ENCODE measurements around the gene TFEC.
"Not testable (repeated sequence)": the region's sequence is repeated elsewhere in the genome, so short reads cannot be mapped to it uniquely, and the experiment has no call there.

The TFEC gene, protein sequence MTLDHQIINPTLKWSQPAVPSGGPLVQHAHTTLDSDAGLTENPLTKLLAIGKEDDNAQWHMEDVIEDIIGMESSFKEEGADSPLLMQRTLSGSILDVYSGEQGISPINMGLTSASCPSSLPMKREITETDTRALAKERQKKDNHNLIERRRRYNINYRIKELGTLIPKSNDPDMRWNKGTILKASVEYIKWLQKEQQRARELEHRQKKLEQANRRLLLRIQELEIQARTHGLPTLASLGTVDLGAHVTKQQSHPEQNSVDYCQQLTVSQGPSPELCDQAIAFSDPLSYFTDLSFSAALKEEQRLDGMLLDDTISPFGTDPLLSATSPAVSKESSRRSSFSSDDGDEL

DNA sequence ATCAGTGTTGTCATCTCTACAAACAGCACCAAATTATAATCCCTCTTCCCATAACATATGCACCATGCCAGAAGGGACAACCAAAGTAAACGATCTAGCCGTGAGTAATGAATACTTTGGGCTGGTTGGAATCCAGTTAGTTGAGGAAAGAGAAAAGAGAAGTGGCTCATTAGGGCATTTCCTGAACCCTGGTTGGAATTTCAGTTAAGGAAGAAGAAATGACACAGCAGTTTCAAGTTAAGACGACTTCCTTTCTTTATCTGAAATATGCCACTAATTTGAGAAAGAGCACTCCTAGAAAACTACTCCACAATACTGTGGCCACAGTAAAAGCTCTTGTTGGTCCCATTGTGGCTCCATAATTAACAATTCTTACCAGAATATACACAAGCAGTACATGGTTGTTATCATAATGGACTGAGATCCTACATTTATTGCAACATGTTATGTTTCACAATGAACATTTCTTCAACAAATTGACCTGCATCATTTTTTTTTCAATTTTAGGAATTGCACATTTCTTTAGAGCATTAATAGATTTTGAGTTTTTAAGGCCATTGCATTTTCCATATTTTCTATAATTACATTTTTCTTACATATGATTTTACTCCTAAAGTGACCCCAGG lies at the start of gene TFEC:
Gene TFEC, minus strand, starts transcription at position 113 of the 626 bp plus-strand sequence. CDS start 46,322 bp downstream, outside the sequence.
- Histone ChIP-seq H3K9ac (ENCODE audit: low read depth in 1 of 2, low read length in 2 of 2) (no peak within 1 kb of the TSS), H3K4me1 (ENCODE audit: control insufficient read depth in 1 of 2, insufficient read depth in 2 of 2, low read length in 2 of 2) (no peaks in the 10 kb centered on the region), H3K27me3 (ENCODE audit: control insufficient read depth in 1 of 2, insufficient read depth in 2 of 2, low read length in 2 of 2) (no peaks in the 10 kb centered on the region), H3K9me3 (ENCODE audit: control insufficient read depth in 1 of 2, low read length in 2 of 2) (no peaks in the 10 kb centered on the region), H3K27ac (ENCODE audit: low read depth, low read length) (no peak within 1 kb of the TSS), H3K4me3 (ENCODE audit: low read depth in 1 of 2, low read length in 2 of 2) (no peak within 1 kb of the TSS), H3K36me3 (ENCODE audit: control insufficient read depth in 1 of 2, insufficient read depth in 2 of 2, low read length in 2 of 2) (no peaks in the 10 kb centered on the region)

GRCh38 chr7:116075351-116076145 lies 45.0 kb upstream of the TFEC start:
- H3K4me3 ChIP-seq (ENCODE audit: low read depth in 1 of 2, low read length in 2 of 2), result no peak overlapping the region

DNA sequence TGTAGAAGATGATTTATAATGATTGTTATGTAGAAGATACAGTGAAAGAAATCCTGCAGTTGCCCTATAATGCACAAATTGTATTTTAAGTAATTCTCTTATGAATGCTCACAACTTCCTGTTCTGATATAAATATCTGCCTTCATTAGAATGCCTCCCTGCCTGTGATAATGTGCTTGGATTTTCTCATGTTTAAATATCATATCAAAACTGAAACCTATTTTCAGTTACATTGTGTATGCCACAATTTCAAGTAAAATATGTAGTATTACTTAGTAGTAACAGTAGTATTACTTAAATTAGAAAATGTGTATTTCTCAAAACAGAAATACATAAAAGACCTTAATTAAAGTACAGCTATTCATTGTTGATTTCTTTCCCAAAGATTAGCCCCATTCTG lies 41.1 kb upstream of the TFEC start:
- H3K4me1 ChIP-seq (ENCODE audit: control insufficient read depth in 1 of 2, insufficient read depth in 2 of 2, low read length in 2 of 2), result no peaks in the 10 kb centered on the region
- no peak overlapping the region for H3K9ac ChIP-seq (ENCODE audit: low read depth in 1 of 2, low read length in 2 of 2)
- H3K27me3 ChIP-seq (ENCODE audit: control insufficient read depth in 1 of 2, insufficient read depth in 2 of 2, low read length in 2 of 2), result no peaks in the 10 kb centered on the region
- no peaks in the 10 kb centered on the region for H3K9me3 ChIP-seq (ENCODE audit: control insufficient read depth in 1 of 2, low read length in 2 of 2)
- no peak overlapping the region for H3K27ac ChIP-seq (ENCODE audit: low read depth, low read length)
- no peak overlapping the region for H3K4me3 ChIP-seq (ENCODE audit: low read depth in 1 of 2, low read length in 2 of 2)
- no peaks in the 10 kb centered on the region for H3K36me3 ChIP-seq (ENCODE audit: control insufficient read depth in 1 of 2, insufficient read depth in 2 of 2, low read length in 2 of 2)

More at GRCh38 chr7:116075351-116076145, 45.0 kb upstream of the TFEC start:
- Histone ChIP-seq H3K9me3 (ENCODE audit: control insufficient read depth in 1 of 2, low read length in 2 of 2) (no peaks in the 10 kb centered on the region), H3K4me1 (ENCODE audit: control insufficient read depth in 1 of 2, insufficient read depth in 2 of 2, low read length in 2 of 2) (no peaks in the 10 kb centered on the region), H3K27ac (ENCODE audit: low read depth, low read length) (no peak overlapping the region), H3K9ac (ENCODE audit: low read depth in 1 of 2, low read length in 2 of 2) (no peak overlapping the region), H3K36me3 (ENCODE audit: control insufficient read depth in 1 of 2, insufficient read depth in 2 of 2, low read length in 2 of 2) (no peaks in the 10 kb centered on the region), H3K27me3 (ENCODE audit: control insufficient read depth in 1 of 2, insufficient read depth in 2 of 2, low read length in 2 of 2) (no peaks in the 10 kb centered on the region)

- Histone ChIP-seq H3K36me3 (ENCODE audit: control insufficient read depth in 1 of 2, insufficient read depth in 2 of 2, low read length in 2 of 2) (no peaks in the 10 kb centered on the region), H3K4me3 (ENCODE audit: low read depth in 1 of 2, low read length in 2 of 2) (no peak overlapping the region), H3K9ac (ENCODE audit: low read depth in 1 of 2, low read length in 2 of 2) (no peak overlapping the region), H3K27me3 (ENCODE audit: control insufficient read depth in 1 of 2, insufficient read depth in 2 of 2, low read length in 2 of 2) (no peaks in the 10 kb centered on the region), H3K4me1 (ENCODE audit: control insufficient read depth in 1 of 2, insufficient read depth in 2 of 2, low read length in 2 of 2) (no peaks in the 10 kb centered on the region), H3K9me3 (ENCODE audit: control insufficient read depth in 1 of 2, low read length in 2 of 2) (no peaks in the 10 kb centered on the region), H3K27ac (ENCODE audit: low read depth, low read length) (no peak overlapping the region)
Observed at GRCh38 chr7:116064179-116064578, 33.6 kb upstream of the TFEC start.

GRCh38 chr7:116062666-116063065 lies 32.1 kb upstream of the TFEC start:
- Histone ChIP-seq H3K9ac (ENCODE audit: low read depth in 1 of 2, low read length in 2 of 2) (no peak overlapping the region), H3K27me3 (ENCODE audit: control insufficient read depth in 1 of 2, insufficient read depth in 2 of 2, low read length in 2 of 2) (no peaks in the 10 kb centered on the region), H3K4me3 (ENCODE audit: low read depth in 1 of 2, low read length in 2 of 2) (no peak overlapping the region), H3K4me1 (ENCODE audit: control insufficient read depth in 1 of 2, insufficient read depth in 2 of 2, low read length in 2 of 2) (no peaks in the 10 kb centered on the region), H3K9me3 (ENCODE audit: control insufficient read depth in 1 of 2, low read length in 2 of 2) (no peaks in the 10 kb centered on the region), H3K27ac (ENCODE audit: low read depth, low read length) (no peak overlapping the region), H3K36me3 (ENCODE audit: control insufficient read depth in 1 of 2, insufficient read depth in 2 of 2, low read length in 2 of 2) (no peaks in the 10 kb centered on the region)

DNA sequence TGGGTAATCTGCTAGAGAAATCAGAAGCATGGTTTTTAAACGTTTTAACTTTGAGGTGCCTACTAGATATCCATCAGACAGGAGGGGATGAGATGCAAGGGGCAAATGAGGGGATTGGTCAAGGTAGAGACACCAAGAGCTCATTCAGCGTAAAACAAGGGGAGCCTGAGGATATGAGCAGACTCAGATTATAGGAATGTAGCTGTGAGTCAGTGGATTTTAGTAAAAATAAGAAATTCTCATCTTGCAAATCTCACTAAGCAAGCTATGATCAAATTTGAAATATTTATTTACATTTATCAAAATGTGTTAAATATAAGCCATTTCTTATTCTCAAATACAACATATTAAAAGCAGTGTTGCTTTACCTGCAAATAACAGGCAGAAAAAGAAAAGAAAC lies 21.4 kb upstream of the TFEC start:
- no peaks in the 10 kb centered on the region for H3K36me3 ChIP-seq (ENCODE audit: control insufficient read depth in 1 of 2, insufficient read depth in 2 of 2, low read length in 2 of 2)
- no peak overlapping the region for H3K27ac ChIP-seq (ENCODE audit: low read depth, low read length)
- no peak overlapping the region for H3K4me3 ChIP-seq (ENCODE audit: low read depth in 1 of 2, low read length in 2 of 2)
- H3K27me3 ChIP-seq (ENCODE audit: control insufficient read depth in 1 of 2, insufficient read depth in 2 of 2, low read length in 2 of 2), result no peaks in the 10 kb centered on the region
- H3K9ac ChIP-seq (ENCODE audit: low read depth in 1 of 2, low read length in 2 of 2), result no peak overlapping the region
- H3K4me1 ChIP-seq (ENCODE audit: control insufficient read depth in 1 of 2, insufficient read depth in 2 of 2, low read length in 2 of 2), result no peaks in the 10 kb centered on the region
- no peaks in the 10 kb centered on the region for H3K9me3 ChIP-seq (ENCODE audit: control insufficient read depth in 1 of 2, low read length in 2 of 2)

DNA sequence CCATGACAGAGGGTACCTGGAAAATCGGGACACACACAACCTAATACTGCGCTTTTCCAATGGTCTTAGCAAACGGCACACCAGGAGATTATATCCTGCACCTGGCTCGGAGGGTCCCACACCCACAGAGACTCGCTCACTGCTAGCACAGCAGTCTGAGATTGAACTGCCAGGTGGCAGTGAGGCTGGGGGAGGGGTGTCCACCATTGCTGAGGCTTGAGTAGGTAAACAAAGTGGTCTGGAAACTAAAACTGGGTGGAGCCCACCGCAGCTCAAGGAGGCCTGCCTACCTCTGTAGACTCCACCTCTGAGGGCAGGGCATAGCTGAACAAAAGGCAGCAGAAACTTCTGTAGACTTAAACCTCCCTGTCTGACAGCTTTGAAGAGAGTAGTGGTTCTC lies 16.7 kb upstream of the TFEC start:
- H3K4me1 ChIP-seq (ENCODE audit: control insufficient read depth in 1 of 2, insufficient read depth in 2 of 2, low read length in 2 of 2); H3K27me3 ChIP-seq (ENCODE audit: control insufficient read depth in 1 of 2, insufficient read depth in 2 of 2, low read length in 2 of 2); H3K36me3 ChIP-seq (ENCODE audit: control insufficient read depth in 1 of 2, insufficient read depth in 2 of 2, low read length in 2 of 2); H3K9me3 ChIP-seq (ENCODE audit: control insufficient read depth in 1 of 2, low read length in 2 of 2); H3K4me3 ChIP-seq (ENCODE audit: low read depth in 1 of 2, low read length in 2 of 2); H3K9ac ChIP-seq (ENCODE audit: low read depth in 1 of 2, low read length in 2 of 2); H3K27ac ChIP-seq (ENCODE audit: low read depth, low read length): not testable (repeated sequence)

DNA sequence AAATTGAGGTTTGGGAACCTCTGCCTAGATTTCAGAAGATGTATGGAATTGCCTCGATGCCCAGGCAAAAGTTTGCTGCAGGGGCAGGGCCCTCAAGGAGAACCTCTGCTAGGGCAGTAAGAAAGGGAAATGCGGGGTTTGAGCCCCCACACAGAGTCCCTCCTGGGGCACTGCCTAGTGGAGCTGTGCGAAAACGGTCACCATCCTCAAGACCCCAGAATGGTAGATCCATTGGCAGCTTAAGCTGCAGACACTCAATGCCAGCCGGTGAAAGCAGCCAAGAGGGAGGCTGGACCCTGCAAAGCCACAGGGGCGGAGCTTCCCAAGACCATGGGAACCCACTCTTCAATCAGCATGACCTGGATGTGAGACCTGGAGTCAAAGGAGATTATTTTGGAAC lies 15.0 kb upstream of the TFEC start:
- Histone ChIP-seq H3K27ac (ENCODE audit: low read depth, low read length) (no peak overlapping the region), H3K36me3 (ENCODE audit: control insufficient read depth in 1 of 2, insufficient read depth in 2 of 2, low read length in 2 of 2) (no peaks in the 10 kb centered on the region), H3K4me1 (ENCODE audit: control insufficient read depth in 1 of 2, insufficient read depth in 2 of 2, low read length in 2 of 2) (no peaks in the 10 kb centered on the region), H3K9ac (ENCODE audit: low read depth in 1 of 2, low read length in 2 of 2) (no peak overlapping the region), H3K27me3 (ENCODE audit: control insufficient read depth in 1 of 2, insufficient read depth in 2 of 2, low read length in 2 of 2) (no peaks in the 10 kb centered on the region), H3K4me3 (ENCODE audit: low read depth in 1 of 2, low read length in 2 of 2) (no peak overlapping the region), H3K9me3 (ENCODE audit: control insufficient read depth in 1 of 2, low read length in 2 of 2) (no peaks in the 10 kb centered on the region)

DNA sequence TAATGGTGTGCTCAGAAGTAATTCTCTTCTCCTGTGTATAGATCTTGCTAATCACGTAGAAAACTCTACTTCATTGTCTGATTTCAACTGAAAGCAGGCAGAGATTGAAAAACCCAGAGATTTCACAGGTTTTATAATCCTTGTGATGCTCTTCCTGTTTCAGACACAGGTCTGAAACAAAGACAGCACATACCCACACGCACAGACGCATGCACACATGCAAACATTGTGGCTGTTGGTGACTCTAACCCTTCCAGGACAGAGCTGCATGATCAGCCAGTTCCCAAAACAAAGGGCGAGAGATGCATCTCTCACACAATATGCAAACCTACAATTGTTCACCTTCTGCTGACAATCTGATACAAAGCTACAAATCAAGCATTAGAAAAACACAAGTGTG lies 11.1 kb upstream of the TFEC start:
- Histone ChIP-seq H3K36me3 (ENCODE audit: control insufficient read depth in 1 of 2, insufficient read depth in 2 of 2, low read length in 2 of 2) (no peaks in the 10 kb centered on the region), H3K27ac (ENCODE audit: low read depth, low read length) (no peak overlapping the region), H3K27me3 (ENCODE audit: control insufficient read depth in 1 of 2, insufficient read depth in 2 of 2, low read length in 2 of 2) (no peaks in the 10 kb centered on the region), H3K9ac (ENCODE audit: low read depth in 1 of 2, low read length in 2 of 2) (no peak overlapping the region), H3K4me3 (ENCODE audit: low read depth in 1 of 2, low read length in 2 of 2) (no peak overlapping the region), H3K4me1 (ENCODE audit: control insufficient read depth in 1 of 2, insufficient read depth in 2 of 2, low read length in 2 of 2) (no peaks in the 10 kb centered on the region), H3K9me3 (ENCODE audit: control insufficient read depth in 1 of 2, low read length in 2 of 2) (no peaks in the 10 kb centered on the region)

GRCh38 chr7:116037401-116037800 lies 6.8 kb upstream of the TFEC start:
- Histone ChIP-seq H3K27me3 (ENCODE audit: control insufficient read depth in 1 of 2, insufficient read depth in 2 of 2, low read length in 2 of 2) (no peaks in the 10 kb centered on the region), H3K9ac (ENCODE audit: low read depth in 1 of 2, low read length in 2 of 2) (no peak overlapping the region), H3K9me3 (ENCODE audit: control insufficient read depth in 1 of 2, low read length in 2 of 2) (no peaks in the 10 kb centered on the region), H3K27ac (ENCODE audit: low read depth, low read length) (no peak overlapping the region), H3K4me1 (ENCODE audit: control insufficient read depth in 1 of 2, insufficient read depth in 2 of 2, low read length in 2 of 2) (no peaks in the 10 kb centered on the region), H3K36me3 (ENCODE audit: control insufficient read depth in 1 of 2, insufficient read depth in 2 of 2, low read length in 2 of 2) (no peaks in the 10 kb centered on the region), H3K4me3 (ENCODE audit: low read depth in 1 of 2, low read length in 2 of 2) (no peak overlapping the region)

Data from duodenal mucosa (tissue), 2 donors.